ENCODE results near the gene SPOCD1. TPM values are rescaled to one million over a fixed set of nuclear protein-coding genes. Genes with fewer than 3 reads are reported as not detected.

Gene SPOCD1
- total and polyA plus RNA-seq, 11 donors = 0.19 to 2.9 (median 0.41) TPM; not detected in 5

- Histone ChIP-seq H3K9me3 (no peaks in the 10 kb centered on the region), H3K27ac (peak overlapping the region in 8 of 12 donors; percentile 70 to 90 (median 80)), H3K36me3 (no peaks in the 10 kb centered on the region), H3K4me1 (peaks cover 0 to 17% (median 6%) of the 10 kb centered on the region in 12 donors), H3K27me3 (no peaks in the 10 kb centered on the region), H3K4me3 (peak overlapping the region in 8 of 12 donors; percentile 49 to 78 (median 68))
- ATAC-seq (no peak), DNase-seq (no peak)
- intact Hi-C loops (cut with DNase I) = loop anchor here (1.0 to 10.0 kb wide), 15 partner anchors 23 to 393 kb away; partner anchors contain the start of gene ADGRB2 (in 4 of the 10)
- 43 to 56% (median 50%) methylated on average over 1 of the region's 1 CpG for WGBS, 4 donors
- TF ChIP-seq CTCF (IDR thresholded peaks at IDR 0.05) (no peak), POLR2A (IDR thresholded peaks at IDR 0.05) (no peak)
Observed at GRCh38 chr1:31787786-31788137, 28.1 kb downstream of the SPOCD1 start.

DNA sequence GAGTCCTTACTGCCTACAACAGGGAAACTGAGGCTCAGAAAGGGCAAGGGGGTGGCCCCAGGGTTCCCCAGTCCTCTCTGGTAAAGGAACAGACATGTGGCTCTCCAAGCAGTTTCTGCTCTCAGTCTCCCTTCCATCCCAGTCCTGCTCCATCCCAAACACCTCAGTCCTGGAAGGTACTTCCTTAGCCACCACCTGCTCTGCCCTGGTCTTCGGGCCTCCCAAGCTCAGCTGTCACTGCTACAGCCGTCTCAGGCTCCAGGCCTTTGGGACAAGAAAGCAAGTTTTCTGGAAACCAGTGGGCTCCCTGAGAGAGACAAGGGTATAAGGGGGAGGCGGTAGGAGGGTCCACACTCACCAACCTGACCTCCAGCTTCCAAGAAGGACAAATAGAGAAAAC lies 28.6 kb downstream of the SPOCD1 start:
- intact Hi-C loops (cut with DNase I) = loop anchor here in 8 of 10 donors (5.0 to 10.0 kb wide), 9 partner anchors 40 to 392 kb away; no protein-coding TSS in a partner anchor
- 79 to 88% (median 84%) methylated on average over 3 of the region's 3 CpGs for WGBS, 4 donors
- H3K27me3 ChIP-seq = no peaks in the 10 kb centered on the region
- no peak for ATAC-seq
- no peaks in the 10 kb centered on the region for H3K36me3 ChIP-seq
- TF ChIP-seq CTCF (IDR thresholded peaks at IDR 0.05) = no peak
- TF ChIP-seq POLR2A (IDR thresholded peaks at IDR 0.05) = no peak
- peaks cover 0 to 22% (median 11%) of the 10 kb centered on the region in 12 donors for H3K4me1 ChIP-seq
- H3K9me3 ChIP-seq = no peaks in the 10 kb centered on the region
- no peak overlapping the region for H3K4me3 ChIP-seq
- DNase-seq = peak in 1 of 5 donors; percentile 10
- peak overlapping the region in 1 of 12 donors; percentile 87 for H3K27ac ChIP-seq

- peaks cover 0 to 30% (median 16%) of the 10 kb centered on the region in 12 donors for H3K4me1 ChIP-seq
- DNase-seq (peak in 1 of 5 donors; percentile 23), ATAC-seq (no peak)
- H3K36me3 ChIP-seq = no peaks in the 10 kb centered on the region
- WGBS, 4 donors = 89 to 96% (median 94%) methylated on average over 16 of the region's 16 CpGs
- H3K27ac ChIP-seq = no peak overlapping the region
- no peak for TF ChIP-seq POLR2A (IDR thresholded peaks at IDR 0.05)
- TF ChIP-seq CTCF (IDR thresholded peaks at IDR 0.05) = no peak
- intact Hi-C loops (cut with DNase I) = loop anchor here in 8 of 10 donors (5.0 to 10.0 kb wide), 9 partner anchors 39 to 392 kb away; no protein-coding TSS in a partner anchor
- no peak overlapping the region for H3K4me3 ChIP-seq
- no peaks in the 10 kb centered on the region for H3K9me3 ChIP-seq
- no peaks in the 10 kb centered on the region for H3K27me3 ChIP-seq
Observed at GRCh38 chr1:31786366-31787060, 29.3 kb downstream of the SPOCD1 start.

DNA sequence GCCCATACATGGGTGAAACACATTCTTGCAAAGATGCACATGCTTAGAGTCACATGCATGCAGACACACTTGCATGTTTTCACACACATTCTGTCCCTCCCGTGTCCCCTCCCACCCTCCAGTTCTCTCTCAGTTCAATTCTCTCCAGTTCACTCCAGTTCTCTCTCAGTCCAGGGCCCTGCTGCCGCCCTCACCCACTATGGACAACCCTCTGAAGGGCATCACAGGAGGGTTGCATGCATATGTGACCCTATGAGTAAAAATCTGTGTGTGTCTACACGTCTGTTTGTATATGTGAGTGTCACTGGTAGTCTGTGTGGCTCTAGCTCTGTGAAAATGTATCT lies 29.9 kb downstream of the SPOCD1 start:
- ATAC-seq = no peak
- no peak for TF ChIP-seq POLR2A (IDR thresholded peaks at IDR 0.05)
- H3K9me3 ChIP-seq = no peaks in the 10 kb centered on the region
- intact Hi-C loops (cut with DNase I) = loop anchor here in 8 of 10 donors (5.0 to 10.0 kb wide), 9 partner anchors 39 to 391 kb away; no protein-coding TSS in a partner anchor
- WGBS, 4 donors = 82 to 90% (median 84%) methylated on average over 3 of the region's 3 CpGs
- no peak overlapping the region for H3K27ac ChIP-seq
- DNase-seq = peak in 1 of 5 donors; percentile 0
- H3K36me3 ChIP-seq = no peaks in the 10 kb centered on the region
- H3K4me1 ChIP-seq = peaks cover 0 to 34% (median 16%) of the 10 kb centered on the region in 12 donors
- H3K27me3 ChIP-seq = no peaks in the 10 kb centered on the region
- H3K4me3 ChIP-seq = no peak overlapping the region

Data from heart left ventricle (tissue), 16 donors.